K562 (cell line): ENCODE measurements around the gene C14orf39. TPM values are rescaled to one million over a fixed set of nuclear protein-coding genes. Genes with fewer than 3 reads are reported as not detected.

ENCODE experiments used
- BCOR ChIP-seq: fragments of 450-650 bp; IDR thresholded peaks from 2 replicates; pipeline ENCODE4 v1.6.1; 2016
- FOXK1 ChIP-seq: sonication (generic); formaldehyde crosslinking; IDR thresholded peaks from 2 replicates; pipeline ENCODE4 v1.8.0; 2022; ENCODE audit warnings: missing genetic modification reagents, mild to moderate bottlenecking, borderline replicate concordance
- FOXM1 ChIP-seq, 2 experiments: fragments of 450-650 bp in 1 of 2; sonication (generic) in 1 of 2; formaldehyde crosslinking in 1 of 2; IDR thresholded peaks; 2 replicates each; pipeline versions ENCODE4 v1.6.1 to v1.9.0; 2017 to 2022; ENCODE audit warnings: low read depth in 2 of 2, mild to moderate bottlenecking in 2 of 2, missing genetic modification reagents in 1 of 2, moderate library complexity in 1 of 2
- HMGN3 ChIP-seq: IDR thresholded peaks from 2 replicates; pipeline ENCODE4 v1.6.1; 2011; ENCODE audit warnings: borderline replicate concordance, low read depth, mild to moderate bottlenecking, mixed read lengths, low read length; ENCODE audit not compliant: insufficient read length; ENCODE audit errors: extremely low read depth
- MAZ ChIP-seq, 2 experiments: fragments of 450-650 bp in 1 of 2; sonication (generic) in 1 of 2; formaldehyde crosslinking; IDR thresholded peaks in 1 of 2; conservative IDR thresholded peaks in 1 of 2; 2 replicates each; pipeline versions ENCODE4 v1.4.0 to v1.5.0; 2020; ENCODE audit warnings: mild to moderate bottlenecking in 1 of 2, missing genetic modification reagents in 1 of 2
- NR2C2 ChIP-seq, 2 experiments: fragments of 200-800 bp in 1 of 2; sonication (Bioruptor generic) in 1 of 2; sonication (generic) in 1 of 2; formaldehyde crosslinking in 1 of 2; IDR thresholded peaks; 2 replicates each; pipeline versions ENCODE4 v1.6.1 to v1.8.0; 2016 to 2022; ENCODE audit warnings: mild to moderate bottlenecking in 1 of 2, missing compliant biosample characterization in 1 of 2, missing genetic modification characterization in 1 of 2, missing genetic modification reagents in 1 of 2
- RBFOX2 ChIP-seq: fragments of 200-400 bp; formaldehyde crosslinking; IDR thresholded peaks from 2 replicates; pipeline ENCODE4 v1.6.1; 2017; ENCODE audit warnings: low read depth, mild to moderate bottlenecking, low read length, moderate library complexity
- ZBTB7A ChIP-seq: IDR thresholded peaks from 2 replicates; pipeline ENCODE4 v1.6.1; 2011; ENCODE audit warnings: low read depth, mild to moderate bottlenecking, low read length, moderate library complexity, borderline replicate concordance; ENCODE audit not compliant: control insufficient read depth
- ZNF586 ChIP-seq: fragments of 450-650 bp; formaldehyde crosslinking; conservative IDR thresholded peaks from 2 replicates; pipeline ENCODE4 v1.4.0; 2020; ENCODE audit warnings: mild to moderate bottlenecking, moderate library complexity
- polyA plus RNA-seq, 8 experiments: library from polyadenylated mRNA; depleted of rRNA in 4 of 8; stranded (reverse) in 5 of 8; unstranded in 3 of 8; fragments of >200 nt; fragmentation: Nextera tagmentation in 2 of 8; fragmentation: Illumina TruSeq in 1 of 8; extraction: Ambion mirVana in 2 of 8; extraction: Trizol in 1 of 8; gene quantifications; 2 replicates each; pipeline versions ENCODE4 v1.2.1 to v1.2.3, GENCODE V29; 2011 to 2014; ENCODE audit warnings: inconsistent platforms in 1 of 8, missing spikeins in 1 of 8
- total RNA-seq, 7 experiments: library from RNA; depleted of rRNA in 6 of 7; stranded (reverse); fragments of >200 nt in 6 of 7; fragmentation: Illumina TruSeq in 2 of 7; extraction: Trizol in 2 of 7; gene quantifications; 2 replicates each; pipeline versions ENCODE4 v1.2.1 to v1.2.3, GENCODE V29; 2011 to 2021; ENCODE audit warnings: low replicate concordance in 1 of 7
- TF ChIP-seq, protein P1 (sequence below): fragments of 250-450 bp; sonication (Bioruptor Pico); IDR thresholded peaks from 2 replicates; pipeline ENCODE4 v1.5.0; 2020; ENCODE audit warnings: mild to moderate bottlenecking
- TF ChIP-seq, protein P2 (sequence below): sonication (generic); formaldehyde crosslinking; IDR thresholded peaks from 2 replicates; pipeline ENCODE4 v1.4.0; 2020; ENCODE audit warnings: mild to moderate bottlenecking, missing genetic modification reagents
- TF ChIP-seq, protein P3 (sequence below), 2 experiments: fragments of 150-350 bp in 1 of 2; IDR thresholded peaks; 2 replicates each; pipeline ENCODE4 v1.6.1; 2012 to 2016; ENCODE audit warnings: low read depth in 2 of 2, low read length in 2 of 2, mild to moderate bottlenecking in 1 of 2, moderate library complexity in 1 of 2
- TF ChIP-seq, protein P4 (sequence below): fragments of 250-450 bp; sonication (Bioruptor Pico); IDR thresholded peaks from 2 replicates; pipeline ENCODE4 v1.4.0; 2020; ENCODE audit warnings: mild to moderate bottlenecking
- TF ChIP-seq, protein P5 (sequence below), 2 experiments: fragments of 450-650 bp; conservative IDR thresholded peaks; 2 replicates each; pipeline ENCODE4 v1.6.1; 2017; ENCODE audit warnings: mild to moderate bottlenecking in 2 of 2, moderate library complexity in 2 of 2

C14orf39 gene
- total and polyA plus RNA-seq, 9 of the 15 experiments (the other 6 are each of a cell fraction or from before 2014, with no cell fraction given): 0.54 to 6.7 (median 1.4) TPM

DNA sequence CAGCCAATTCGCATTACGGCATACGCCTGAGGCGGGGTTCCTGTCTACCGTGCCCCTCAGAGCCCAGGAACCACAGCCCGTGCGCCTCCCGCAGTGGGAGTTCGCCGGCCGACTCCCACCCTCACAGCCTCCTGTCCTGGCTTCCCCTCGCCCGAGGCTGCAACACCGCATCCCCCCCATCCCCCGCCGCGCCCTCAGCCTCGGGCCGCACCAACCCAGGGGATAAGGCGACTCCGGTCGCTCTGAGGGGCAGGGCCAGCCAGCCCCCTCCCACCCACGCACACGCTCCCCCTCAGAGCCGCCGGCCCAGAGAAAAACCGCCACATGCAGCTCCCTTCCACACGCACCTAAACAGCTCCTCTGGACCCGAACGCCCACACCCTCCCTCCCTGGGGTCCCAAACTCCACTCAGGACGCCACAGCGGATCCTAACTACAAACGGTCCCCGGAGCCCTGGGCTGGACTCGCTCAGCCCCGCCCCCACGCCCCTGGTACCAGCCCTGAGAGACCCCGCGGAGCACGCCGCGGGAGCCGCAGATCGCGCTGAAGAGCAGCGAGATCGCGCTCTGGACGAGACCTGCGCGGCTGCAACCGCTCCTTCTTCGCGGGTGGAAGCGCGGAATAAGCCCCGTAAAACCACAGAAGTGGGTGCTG is at the start of gene C14orf39 (continued):
- TF ChIP-seq, protein P1, sequence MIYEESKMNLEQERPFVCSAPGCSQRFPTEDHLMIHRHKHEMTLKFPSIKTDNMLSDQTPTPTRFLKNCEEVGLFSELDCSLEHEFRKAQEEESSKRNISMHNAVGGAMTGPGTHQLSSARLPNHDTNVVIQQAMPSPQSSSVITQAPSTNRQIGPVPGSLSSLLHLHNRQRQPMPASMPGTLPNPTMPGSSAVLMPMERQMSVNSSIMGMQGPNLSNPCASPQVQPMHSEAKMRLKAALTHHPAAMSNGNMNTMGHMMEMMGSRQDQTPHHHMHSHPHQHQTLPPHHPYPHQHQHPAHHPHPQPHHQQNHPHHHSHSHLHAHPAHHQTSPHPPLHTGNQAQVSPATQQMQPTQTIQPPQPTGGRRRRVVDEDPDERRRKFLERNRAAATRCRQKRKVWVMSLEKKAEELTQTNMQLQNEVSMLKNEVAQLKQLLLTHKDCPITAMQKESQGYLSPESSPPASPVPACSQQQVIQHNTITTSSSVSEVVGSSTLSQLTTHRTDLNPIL: no peak
- TF ChIP-seq NR2C2 (CRISPR knock-in tag; IDR thresholded peaks at IDR 0.05) (no peak), NR2C2 (tag; IDR thresholded peaks at IDR 0.05) (no peak), RBFOX2 (peak; percentile 88), FOXM1 (IDR thresholded peaks at IDR 0.05; ENCODE audit: low read depth) (0 out of 2 replicates have a peak, but pooled peaks have one; percentile 23), FOXM1 (CRISPR knock-in tag; IDR thresholded peaks at IDR 0.05; ENCODE audit: low read depth) (no peak), FOXK1 (CRISPR knock-in tag) (no peak), MAZ (CRISPR knock-in tag; conservative IDR thresholded peaks at IDR 0.05 in 1 of 2, IDR thresholded peaks at IDR 0.05 in 1 of 2) (peak; percentile 62 to 83), BCOR (0 out of 2 replicates have a peak, but pooled peaks have one; percentile 23), HMGN3 (no peak), ZBTB7A (peak; percentile 68), ZNF586 (no peak)
- TF ChIP-seq, protein P2, sequence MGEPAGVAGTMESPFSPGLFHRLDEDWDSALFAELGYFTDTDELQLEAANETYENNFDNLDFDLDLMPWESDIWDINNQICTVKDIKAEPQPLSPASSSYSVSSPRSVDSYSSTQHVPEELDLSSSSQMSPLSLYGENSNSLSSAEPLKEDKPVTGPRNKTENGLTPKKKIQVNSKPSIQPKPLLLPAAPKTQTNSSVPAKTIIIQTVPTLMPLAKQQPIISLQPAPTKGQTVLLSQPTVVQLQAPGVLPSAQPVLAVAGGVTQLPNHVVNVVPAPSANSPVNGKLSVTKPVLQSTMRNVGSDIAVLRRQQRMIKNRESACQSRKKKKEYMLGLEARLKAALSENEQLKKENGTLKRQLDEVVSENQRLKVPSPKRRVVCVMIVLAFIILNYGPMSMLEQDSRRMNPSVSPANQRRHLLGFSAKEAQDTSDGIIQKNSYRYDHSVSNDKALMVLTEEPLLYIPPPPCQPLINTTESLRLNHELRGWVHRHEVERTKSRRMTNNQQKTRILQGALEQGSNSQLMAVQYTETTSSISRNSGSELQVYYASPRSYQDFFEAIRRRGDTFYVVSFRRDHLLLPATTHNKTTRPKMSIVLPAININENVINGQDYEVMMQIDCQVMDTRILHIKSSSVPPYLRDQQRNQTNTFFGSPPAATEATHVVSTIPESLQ (CRISPR knock-in tag): no peak
- TF ChIP-seq, protein P3, sequence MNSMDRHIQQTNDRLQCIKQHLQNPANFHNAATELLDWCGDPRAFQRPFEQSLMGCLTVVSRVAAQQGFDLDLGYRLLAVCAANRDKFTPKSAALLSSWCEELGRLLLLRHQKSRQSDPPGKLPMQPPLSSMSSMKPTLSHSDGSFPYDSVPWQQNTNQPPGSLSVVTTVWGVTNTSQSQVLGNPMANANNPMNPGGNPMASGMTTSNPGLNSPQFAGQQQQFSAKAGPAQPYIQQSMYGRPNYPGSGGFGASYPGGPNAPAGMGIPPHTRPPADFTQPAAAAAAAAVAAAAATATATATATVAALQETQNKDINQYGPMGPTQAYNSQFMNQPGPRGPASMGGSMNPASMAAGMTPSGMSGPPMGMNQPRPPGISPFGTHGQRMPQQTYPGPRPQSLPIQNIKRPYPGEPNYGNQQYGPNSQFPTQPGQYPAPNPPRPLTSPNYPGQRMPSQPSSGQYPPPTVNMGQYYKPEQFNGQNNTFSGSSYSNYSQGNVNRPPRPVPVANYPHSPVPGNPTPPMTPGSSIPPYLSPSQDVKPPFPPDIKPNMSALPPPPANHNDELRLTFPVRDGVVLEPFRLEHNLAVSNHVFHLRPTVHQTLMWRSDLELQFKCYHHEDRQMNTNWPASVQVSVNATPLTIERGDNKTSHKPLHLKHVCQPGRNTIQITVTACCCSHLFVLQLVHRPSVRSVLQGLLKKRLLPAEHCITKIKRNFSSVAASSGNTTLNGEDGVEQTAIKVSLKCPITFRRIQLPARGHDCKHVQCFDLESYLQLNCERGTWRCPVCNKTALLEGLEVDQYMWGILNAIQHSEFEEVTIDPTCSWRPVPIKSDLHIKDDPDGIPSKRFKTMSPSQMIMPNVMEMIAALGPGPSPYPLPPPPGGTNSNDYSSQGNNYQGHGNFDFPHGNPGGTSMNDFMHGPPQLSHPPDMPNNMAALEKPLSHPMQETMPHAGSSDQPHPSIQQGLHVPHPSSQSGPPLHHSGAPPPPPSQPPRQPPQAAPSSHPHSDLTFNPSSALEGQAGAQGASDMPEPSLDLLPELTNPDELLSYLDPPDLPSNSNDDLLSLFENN (IDR thresholded peaks at IDR 0.05; ENCODE audit: low read depth in 2 of 2, low read length in 2 of 2): 0 out of 4 replicates have a peak, but pooled peaks of 1 of the 2 experiments have one; percentile 37
- TF ChIP-seq, protein P4, sequence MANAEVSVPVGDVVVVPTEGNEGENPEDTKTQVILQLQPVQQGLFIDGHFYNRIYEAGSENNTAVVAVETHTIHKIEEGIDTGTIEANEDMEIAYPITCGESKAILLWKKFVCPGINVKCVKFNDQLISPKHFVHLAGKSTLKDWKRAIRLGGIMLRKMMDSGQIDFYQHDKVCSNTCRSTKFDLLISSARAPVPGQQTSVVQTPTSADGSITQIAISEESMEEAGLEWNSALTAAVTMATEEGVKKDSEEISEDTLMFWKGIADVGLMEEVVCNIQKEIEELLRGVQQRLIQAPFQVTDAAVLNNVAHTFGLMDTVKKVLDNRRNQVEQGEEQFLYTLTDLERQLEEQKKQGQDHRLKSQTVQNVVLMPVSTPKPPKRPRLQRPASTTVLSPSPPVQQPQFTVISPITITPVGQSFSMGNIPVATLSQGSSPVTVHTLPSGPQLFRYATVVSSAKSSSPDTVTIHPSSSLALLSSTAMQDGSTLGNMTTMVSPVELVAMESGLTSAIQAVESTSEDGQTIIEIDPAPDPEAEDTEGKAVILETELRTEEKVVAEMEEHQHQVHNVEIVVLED: peak; percentile 58
- TF ChIP-seq, protein P5, sequence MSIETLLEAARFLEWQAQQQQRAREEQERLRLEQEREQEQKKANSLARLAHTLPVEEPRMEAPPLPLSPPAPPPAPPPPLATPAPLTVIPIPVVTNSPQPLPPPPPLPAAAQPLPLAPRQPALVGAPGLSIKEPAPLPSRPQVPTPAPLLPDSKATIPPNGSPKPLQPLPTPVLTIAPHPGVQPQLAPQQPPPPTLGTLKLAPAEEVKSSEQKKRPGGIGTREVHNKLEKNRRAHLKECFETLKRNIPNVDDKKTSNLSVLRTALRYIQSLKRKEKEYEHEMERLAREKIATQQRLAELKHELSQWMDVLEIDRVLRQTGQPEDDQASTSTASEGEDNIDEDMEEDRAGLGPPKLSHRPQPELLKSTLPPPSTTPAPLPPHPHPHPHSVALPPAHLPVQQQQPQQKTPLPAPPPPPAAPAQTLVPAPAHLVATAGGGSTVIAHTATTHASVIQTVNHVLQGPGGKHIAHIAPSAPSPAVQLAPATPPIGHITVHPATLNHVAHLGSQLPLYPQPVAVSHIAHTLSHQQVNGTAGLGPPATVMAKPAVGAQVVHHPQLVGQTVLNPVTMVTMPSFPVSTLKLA (conservative IDR thresholded peaks at IDR 0.05): peak; percentile 14 to 50; a peak in 2 of 4 replicates
